Hepatocyte (in vitro differentiated cells): ENCODE measurements around the gene CSH1.
"Not testable (repeated sequence)": the region's sequence is repeated elsewhere in the genome, so short reads cannot be mapped to it uniquely, and the experiment has no call there.

Experiments used
- EZH2 ChIP-seq: fragments of 200-600 bp; sonication (generic); IDR thresholded peaks from 2 replicates; pipeline ENCODE4 v1.6.1; 2016; ENCODE audit warnings: antibody characterized with exemption, mild to moderate bottlenecking, borderline replicate concordance
- TF ChIP-seq, protein P1 (sequence below): fragments of 200-600 bp; sonication (generic); IDR thresholded peaks from 2 replicates; pipeline ENCODE4 v1.5.1; 2016; ENCODE audit warnings: antibody characterized with exemption, mild to moderate bottlenecking; ENCODE audit not compliant: poor library complexity

DNA sequence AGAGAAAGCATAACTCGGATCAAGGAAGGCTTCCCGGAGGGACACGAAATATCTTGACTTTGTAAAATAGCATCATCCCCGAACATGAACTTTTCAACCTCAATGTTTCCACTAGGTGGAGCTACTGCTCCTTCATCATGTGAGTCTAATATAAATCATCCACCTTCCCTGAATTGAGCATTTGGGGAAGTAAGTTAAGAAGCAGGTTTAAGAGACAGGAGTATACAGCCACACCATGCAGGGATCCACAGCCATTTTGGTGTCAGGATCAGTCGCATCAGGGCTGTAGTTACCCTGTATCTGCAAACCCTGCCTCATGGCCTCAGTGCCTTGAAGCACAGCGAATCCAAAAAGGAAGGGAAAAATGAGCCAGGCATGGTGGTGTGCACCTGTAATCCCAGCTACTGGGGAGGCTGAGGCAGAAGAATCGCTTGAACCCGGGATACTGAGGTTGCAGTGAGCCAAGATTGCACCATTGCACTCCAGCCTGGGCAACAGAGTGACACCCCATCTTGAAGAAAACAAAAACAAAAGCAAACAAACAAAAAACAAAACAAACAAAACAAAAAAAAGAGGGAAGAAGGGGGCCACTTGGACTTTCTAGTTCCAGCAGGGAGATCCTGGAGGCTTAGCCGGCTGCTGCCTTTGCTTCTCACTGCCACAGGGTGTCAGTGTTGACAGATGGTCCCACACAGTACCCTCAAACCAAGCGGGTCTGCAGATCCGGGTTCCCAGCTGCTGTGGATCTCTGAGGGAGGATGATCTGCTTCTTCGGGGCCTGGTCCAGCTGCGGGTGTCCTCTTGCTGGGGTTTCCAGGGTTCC is 7.1 kb downstream of the CSH1 start:
- not testable (repeated sequence) for TF ChIP-seq EZH2
- TF ChIP-seq, protein P1, sequence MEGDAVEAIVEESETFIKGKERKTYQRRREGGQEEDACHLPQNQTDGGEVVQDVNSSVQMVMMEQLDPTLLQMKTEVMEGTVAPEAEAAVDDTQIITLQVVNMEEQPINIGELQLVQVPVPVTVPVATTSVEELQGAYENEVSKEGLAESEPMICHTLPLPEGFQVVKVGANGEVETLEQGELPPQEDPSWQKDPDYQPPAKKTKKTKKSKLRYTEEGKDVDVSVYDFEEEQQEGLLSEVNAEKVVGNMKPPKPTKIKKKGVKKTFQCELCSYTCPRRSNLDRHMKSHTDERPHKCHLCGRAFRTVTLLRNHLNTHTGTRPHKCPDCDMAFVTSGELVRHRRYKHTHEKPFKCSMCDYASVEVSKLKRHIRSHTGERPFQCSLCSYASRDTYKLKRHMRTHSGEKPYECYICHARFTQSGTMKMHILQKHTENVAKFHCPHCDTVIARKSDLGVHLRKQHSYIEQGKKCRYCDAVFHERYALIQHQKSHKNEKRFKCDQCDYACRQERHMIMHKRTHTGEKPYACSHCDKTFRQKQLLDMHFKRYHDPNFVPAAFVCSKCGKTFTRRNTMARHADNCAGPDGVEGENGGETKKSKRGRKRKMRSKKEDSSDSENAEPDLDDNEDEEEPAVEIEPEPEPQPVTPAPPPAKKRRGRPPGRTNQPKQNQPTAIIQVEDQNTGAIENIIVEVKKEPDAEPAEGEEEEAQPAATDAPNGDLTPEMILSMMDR: peak; percentile 46
